CD4-positive, alpha-beta T cell (primary cell): ENCODE measurements around the gene PACSIN2. TPM values are rescaled to one million over a fixed set of nuclear protein-coding genes. Genes with fewer than 3 reads are reported as not detected.
A peak's percentile ranks its signal among the peaks of the same experiment; 100 is the strongest.

Experiments used
- ATAC-seq: fragments of 200-7000 bp; cut with Tn5 transposase; one replicate; pipeline ENCODE4 v1.10.0; 2022; ENCODE audit warnings: mild to moderate bottlenecking; ENCODE audit not compliant: poor library complexity
- CTCF ChIA-PET: fragments of 350-600 bp; sonication (Branson Sonifier 250); formaldehyde crosslinking; loops from one replicate; lab custom pipeline; 2021; ENCODE audit warnings: antibody characterized with exemption, inconsistent platforms; lab: Charles Lee
- POLR2A ChIA-PET: fragments of 350-600 bp; sonication (Branson Sonifier 250); formaldehyde crosslinking; loops from one replicate; lab custom pipeline; 2021; ENCODE audit warnings: antibody characterized with exemption, inconsistent platforms; lab: Charles Lee
- DNase-seq, 14 experiments: peaks; one replicate each; pipeline ENCODE4 v3.0.0-alpha.2; 2013 to 2020; ENCODE audit warnings: mixed read lengths in 2 of 14
- H3K27ac ChIP-seq, 2 donors: one replicate each; pipeline versions ENCODE4 v1.5.1 to v1.7.0; 2013; ENCODE audit warnings: low read length in 2 of 2, low read depth in 1 of 2, mild to moderate bottlenecking in 1 of 2
- H3K27me3 ChIP-seq, 2 experiments: 1 replicate in 1 of 2; 2 replicates in 1 of 2; pipeline versions ENCODE4 v1.6.1 to v1.7.0; 2013; ENCODE audit warnings: low read length in 2 of 2, control low read depth in 1 of 2, mild to moderate bottlenecking in 1 of 2, moderate library complexity in 1 of 2; ENCODE audit not compliant: insufficient read depth in 2 of 2, control insufficient read depth in 1 of 2
- H3K36me3 ChIP-seq: one replicate; pipeline ENCODE4 v1.6.1; 2013; ENCODE audit warnings: low read length, control low read depth; ENCODE audit not compliant: insufficient read depth
- H3K4me1 ChIP-seq: one replicate; pipeline ENCODE4 v1.6.1; 2013; ENCODE audit warnings: low read length, control low read depth; ENCODE audit not compliant: insufficient read depth
- H3K4me3 ChIP-seq: one replicate; pipeline ENCODE4 v1.5.1; 2013; ENCODE audit warnings: mild to moderate bottlenecking, low read length, moderate library complexity
- H3K9me3 ChIP-seq, 2 experiments: 1 replicate in 1 of 2; 2 replicates in 1 of 2; pipeline versions ENCODE4 v1.6.1 to v1.7.0; 2013; ENCODE audit warnings: low read length in 2 of 2, mild to moderate bottlenecking in 2 of 2, control low read depth in 1 of 2, moderate library complexity in 1 of 2; ENCODE audit not compliant: control insufficient read depth in 1 of 2, insufficient read depth in 1 of 2
- H3K27ac Mint-ChIP-seq: one replicate; pipeline ENCODE4 v1.8.0; 2020; ENCODE audit warnings: mixed read lengths
- H3K27me3 Mint-ChIP-seq: one replicate; pipeline ENCODE4 v1.8.0; 2021; ENCODE audit warnings: mixed read lengths
- H3K36me3 Mint-ChIP-seq: one replicate; pipeline ENCODE4 v1.8.0; 2021; ENCODE audit warnings: low read depth, mixed read lengths
- H3K4me1 Mint-ChIP-seq: one replicate; pipeline ENCODE4 v1.8.0; 2021; ENCODE audit warnings: low read depth, mixed read lengths
- H3K4me3 Mint-ChIP-seq: one replicate; pipeline ENCODE4 v1.8.0; 2020; ENCODE audit warnings: mild to moderate bottlenecking, mixed read lengths
- H3K9me3 Mint-ChIP-seq: one replicate; pipeline ENCODE4 v1.8.0; 2020; ENCODE audit warnings: mixed read lengths
- CTCF ChIP-seq: fragments of 200-600 bp; IDR thresholded peaks from one replicate; pipeline ENCODE4 v1.8.0; 2022; ENCODE audit warnings: antibody characterized with exemption, mild to moderate bottlenecking
- intact Hi-C, 2 experiments: fragments of 100-400 bp; cut with DNase I in 1 of 2; cut with micrococcal nuclease in 1 of 2; formaldehyde crosslinking; loops; one replicate each; pipeline versions ENCODE4 v1.15.1 to v1.9.0; 2023 to 2025; cut with DNase I, micrococcal nuclease
- total RNA-seq, 174 experiments: library from RNA in 2 of 174; stranded (reverse) in 2 of 174; gene quantifications; one replicate each; pipeline ENCODE4 v1.2.3 and lab custom pipeline; 2021 to 2026

The PACSIN2 gene
- total RNA-seq, 2 experiments from 2014 or later, result 23.3 to 25.5 TPM

GRCh38 chr22:42902875-42903510 is 112.0 kb downstream of the PACSIN2 start:
- Mint-ChIP-seq H3K27me3 (no peaks in the 10 kb centered on the region), H3K4me1 (peaks cover 4% of the 10 kb centered on the region), H3K4me3 (no peak overlapping the region), H3K36me3 (peaks cover 47% of the 10 kb centered on the region), H3K9me3 (no peaks in the 10 kb centered on the region), H3K27ac (no peak overlapping the region)
- POLR2A ChIA-PET, result no interaction called here
- no peak for TF ChIP-seq CTCF
- intact Hi-C loops, result no loop called here
- peaks cover 0 to 3% of the 10 kb centered on the region in 2 experiments for H3K9me3 ChIP-seq
- no peaks in the 10 kb centered on the region for H3K27me3 ChIP-seq
- CTCF ChIA-PET, result interaction anchor here (0.7 kb wide), 1 partner anchor 11 kb away, joined by 3 read pairs; no protein-coding TSS in a partner anchor
- H3K27ac ChIP-seq, result no peak overlapping the region
- H3K4me1 ChIP-seq, result no peaks in the 10 kb centered on the region
- no peak for ATAC-seq
- no peak overlapping the region for H3K4me3 ChIP-seq
- peaks cover 8% of the 10 kb centered on the region for H3K36me3 ChIP-seq
- no peak for DNase-seq

GRCh38 chr22:42901790-42902508 is 113.0 kb downstream of the PACSIN2 start:
- Histone ChIP-seq H3K4me1 (no peaks in the 10 kb centered on the region), H3K4me3 (no peak overlapping the region), H3K36me3 (no peaks in the 10 kb centered on the region), H3K9me3 (peaks cover 0 to 3% of the 10 kb centered on the region in 2 experiments), H3K27ac (no peak overlapping the region), H3K27me3 (no peaks in the 10 kb centered on the region)
- H3K27me3 Mint-ChIP-seq, result no peaks in the 10 kb centered on the region
- H3K27ac Mint-ChIP-seq, result no peak overlapping the region
- no peaks in the 10 kb centered on the region for H3K9me3 Mint-ChIP-seq
- DNase-seq (no peak), ATAC-seq (no peak)
- peaks cover 9% of the 10 kb centered on the region for H3K4me1 Mint-ChIP-seq
- H3K4me3 Mint-ChIP-seq, result no peak overlapping the region
- H3K36me3 Mint-ChIP-seq, result peaks cover 42% of the 10 kb centered on the region
- intact Hi-C loops, result no loop called here
- POLR2A ChIA-PET, result no interaction called here
- CTCF ChIA-PET, result interaction anchor here (0.7 kb wide), 1 partner anchor 12 kb away, joined by 3 read pairs; no protein-coding TSS in a partner anchor
- peak; percentile 38 for TF ChIP-seq CTCF

- Histone ChIP-seq H3K4me1 (peaks cover 31% of the 10 kb centered on the region), H3K27me3 (no peaks in the 10 kb centered on the region), H3K36me3 (no peaks in the 10 kb centered on the region), H3K27ac (no peak overlapping the region), H3K4me3 (no peak overlapping the region), H3K9me3 (no peaks in the 10 kb centered on the region)
- ChIA-PET POLR2A (no interaction called here), CTCF (no interaction called here)
- Mint-ChIP-seq H3K4me1 (peaks cover 39% of the 10 kb centered on the region), H3K36me3 (peaks cover 25% of the 10 kb centered on the region), H3K27ac (no peak overlapping the region), H3K4me3 (no peak overlapping the region), H3K9me3 (no peaks in the 10 kb centered on the region), H3K27me3 (no peaks in the 10 kb centered on the region)
- TF ChIP-seq CTCF, result no peak
- ATAC-seq (no peak), DNase-seq (no peak)
- intact Hi-C loops, result no loop called here
Observed at GRCh38 chr22:42897960-42898359, 117.0 kb downstream of the PACSIN2 start.
